ENCODE data around the gene CDKN1A.

DNA sequence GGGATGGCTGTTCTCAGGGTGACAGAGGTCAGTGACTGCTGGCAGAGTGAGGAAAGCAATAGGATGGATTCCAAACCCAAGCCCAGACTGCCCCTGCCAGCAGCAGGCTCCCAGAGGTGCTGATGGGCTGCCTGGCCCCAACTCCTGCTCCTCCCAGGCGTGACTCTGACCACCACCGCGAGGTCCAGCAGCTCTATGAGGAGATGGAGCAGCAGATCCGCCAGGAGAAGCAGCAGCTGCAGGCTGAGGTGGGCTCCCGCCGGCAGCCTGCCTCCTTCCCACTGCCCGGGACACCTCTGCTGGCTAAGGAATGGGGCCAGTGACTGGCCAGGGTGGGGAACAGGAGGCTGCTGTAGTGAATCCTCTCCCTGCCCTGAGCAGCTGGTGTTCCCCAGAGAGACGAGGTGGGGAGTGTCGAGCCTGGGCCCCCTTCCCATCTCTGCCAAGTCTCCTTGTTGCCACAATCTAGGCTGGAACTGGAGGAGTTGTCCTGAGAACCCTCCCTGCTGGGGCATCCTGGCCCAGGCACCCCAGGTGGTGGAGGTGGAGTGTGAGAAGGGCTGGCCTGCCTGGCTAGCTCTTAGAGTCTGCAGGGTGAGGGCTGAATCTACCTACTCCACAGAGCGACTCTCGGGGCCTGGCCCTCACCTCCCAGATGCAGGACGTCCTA, 39.5 kb downstream of the CDKN1A start:
- TF ChIP-seq, protein P1, sequence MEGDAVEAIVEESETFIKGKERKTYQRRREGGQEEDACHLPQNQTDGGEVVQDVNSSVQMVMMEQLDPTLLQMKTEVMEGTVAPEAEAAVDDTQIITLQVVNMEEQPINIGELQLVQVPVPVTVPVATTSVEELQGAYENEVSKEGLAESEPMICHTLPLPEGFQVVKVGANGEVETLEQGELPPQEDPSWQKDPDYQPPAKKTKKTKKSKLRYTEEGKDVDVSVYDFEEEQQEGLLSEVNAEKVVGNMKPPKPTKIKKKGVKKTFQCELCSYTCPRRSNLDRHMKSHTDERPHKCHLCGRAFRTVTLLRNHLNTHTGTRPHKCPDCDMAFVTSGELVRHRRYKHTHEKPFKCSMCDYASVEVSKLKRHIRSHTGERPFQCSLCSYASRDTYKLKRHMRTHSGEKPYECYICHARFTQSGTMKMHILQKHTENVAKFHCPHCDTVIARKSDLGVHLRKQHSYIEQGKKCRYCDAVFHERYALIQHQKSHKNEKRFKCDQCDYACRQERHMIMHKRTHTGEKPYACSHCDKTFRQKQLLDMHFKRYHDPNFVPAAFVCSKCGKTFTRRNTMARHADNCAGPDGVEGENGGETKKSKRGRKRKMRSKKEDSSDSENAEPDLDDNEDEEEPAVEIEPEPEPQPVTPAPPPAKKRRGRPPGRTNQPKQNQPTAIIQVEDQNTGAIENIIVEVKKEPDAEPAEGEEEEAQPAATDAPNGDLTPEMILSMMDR (IDR thresholded peaks at IDR 0.05; ENCODE audit: low read depth, low read length) = no peak
- TF ChIP-seq EZH2phosphoT487 (IDR thresholded peaks at IDR 0.05; ENCODE audit: low read depth) = no peak

All from OCI-LY3 (cell line).